AG04449 (cell line): ENCODE data around the gene GMPR2.

Experiments
- CTCF ChIA-PET: fragments of 350-600 bp; formaldehyde crosslinking; extraction: SDS; loops from one replicate; lab custom pipeline; 2021; ENCODE audit warnings: antibody characterized with exemption; lab: Yijun Ruan, JAX
- POLR2A ChIA-PET: fragments of 400-600, 350-600 bp; formaldehyde crosslinking; extraction: SDS; loops from one replicate; lab custom pipeline; 2020; ENCODE audit warnings: antibody characterized with exemption, inconsistent platforms; lab: Yijun Ruan, JAX
- DNase-seq: peaks from one replicate; pipeline ENCODE4 v3.0.0-alpha.2; 2010; ENCODE audit warnings: low read depth, low spot score
- H3K4me3 ChIP-seq: 2 replicates; pipeline ENCODE4 v1.5.1; 2011; ENCODE audit warnings: low read depth, mild to moderate bottlenecking, control low read depth, low read length
- TF ChIP-seq, protein P1 (sequence below): IDR thresholded peaks from one replicate; pipeline ENCODE4 v1.5.1; 2011; ENCODE audit warnings: mild to moderate bottlenecking, moderate library complexity, low read length, control low read depth, inconsistent platforms; ENCODE audit not compliant: insufficient read depth; ENCODE audit errors: missing control alignments

The GMPR2 gene

DNA sequence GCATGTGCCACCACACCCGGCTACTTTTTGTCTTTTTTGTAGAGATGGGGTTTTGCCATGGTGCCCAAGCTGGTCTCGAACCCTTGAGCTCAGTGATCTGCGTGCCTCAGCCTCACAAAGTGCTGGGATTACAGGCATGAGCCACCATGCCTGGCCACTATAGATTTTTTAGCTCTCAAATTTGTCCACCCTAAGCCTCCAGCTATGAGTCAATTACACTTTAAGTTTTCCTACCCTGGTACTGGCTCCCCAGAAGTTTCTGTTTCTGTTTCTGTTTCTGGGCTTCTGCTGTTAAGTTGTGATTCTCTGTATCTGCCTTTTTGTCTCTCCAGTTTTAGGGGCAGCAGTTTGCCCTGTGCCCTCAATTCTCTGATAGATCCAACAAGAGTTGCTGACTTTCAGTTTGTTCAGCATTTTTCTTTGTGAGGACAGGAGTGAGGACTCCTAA lies 14.1 kb downstream of the GMPR2 start:
- no peak overlapping the region for H3K4me3 ChIP-seq
- ChIA-PET POLR2A (interaction anchor here (1.0 kb wide), 1 partner anchor 9 kb away, joined by 3 read pairs; no protein-coding TSS in a partner anchor), CTCF (interaction anchor here (0.9 to 15.9 kb wide), 5 partner anchors 12 to 62 kb away, joined by 3 to 315 read pairs (median 118); partner anchors contain the start of genes CIDEB, DHRS1, GMPR2 and LTB4R)
- no peak for DNase-seq
- TF ChIP-seq, protein P1, sequence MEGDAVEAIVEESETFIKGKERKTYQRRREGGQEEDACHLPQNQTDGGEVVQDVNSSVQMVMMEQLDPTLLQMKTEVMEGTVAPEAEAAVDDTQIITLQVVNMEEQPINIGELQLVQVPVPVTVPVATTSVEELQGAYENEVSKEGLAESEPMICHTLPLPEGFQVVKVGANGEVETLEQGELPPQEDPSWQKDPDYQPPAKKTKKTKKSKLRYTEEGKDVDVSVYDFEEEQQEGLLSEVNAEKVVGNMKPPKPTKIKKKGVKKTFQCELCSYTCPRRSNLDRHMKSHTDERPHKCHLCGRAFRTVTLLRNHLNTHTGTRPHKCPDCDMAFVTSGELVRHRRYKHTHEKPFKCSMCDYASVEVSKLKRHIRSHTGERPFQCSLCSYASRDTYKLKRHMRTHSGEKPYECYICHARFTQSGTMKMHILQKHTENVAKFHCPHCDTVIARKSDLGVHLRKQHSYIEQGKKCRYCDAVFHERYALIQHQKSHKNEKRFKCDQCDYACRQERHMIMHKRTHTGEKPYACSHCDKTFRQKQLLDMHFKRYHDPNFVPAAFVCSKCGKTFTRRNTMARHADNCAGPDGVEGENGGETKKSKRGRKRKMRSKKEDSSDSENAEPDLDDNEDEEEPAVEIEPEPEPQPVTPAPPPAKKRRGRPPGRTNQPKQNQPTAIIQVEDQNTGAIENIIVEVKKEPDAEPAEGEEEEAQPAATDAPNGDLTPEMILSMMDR, result no peak

DNA sequence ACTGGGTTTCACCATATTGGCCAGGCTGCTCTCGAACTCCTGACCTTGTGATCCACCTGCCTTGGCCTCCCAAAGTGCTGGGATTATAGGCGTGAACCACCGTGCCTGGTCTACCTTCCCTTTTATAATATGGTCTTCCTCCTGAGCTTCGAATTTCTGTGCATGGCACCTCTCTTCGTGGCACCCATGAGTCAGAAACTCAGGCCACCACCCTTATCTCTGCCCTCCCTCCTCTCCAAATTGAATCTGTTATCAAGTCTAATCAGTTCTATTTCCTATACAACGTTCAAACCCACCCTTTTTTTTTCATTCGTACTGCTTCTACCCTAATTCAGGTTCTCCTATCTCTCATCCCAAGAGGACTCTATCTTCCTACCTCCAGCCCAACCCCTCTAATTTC lies 14.7 kb downstream of the GMPR2 start:
- DNase-seq, result no peak
- ChIA-PET POLR2A (interaction anchor here (1.0 kb wide), 1 partner anchor 9 kb away, joined by 3 read pairs; no protein-coding TSS in a partner anchor), CTCF (interaction anchor here (0.9 to 15.9 kb wide), 5 partner anchors 11 to 61 kb away, joined by 3 to 315 read pairs (median 118); partner anchors contain the start of genes CIDEB, DHRS1, GMPR2 and LTB4R)
- TF ChIP-seq, protein P1, result no peak
- H3K4me3 ChIP-seq, result no peak overlapping the region

DNA sequence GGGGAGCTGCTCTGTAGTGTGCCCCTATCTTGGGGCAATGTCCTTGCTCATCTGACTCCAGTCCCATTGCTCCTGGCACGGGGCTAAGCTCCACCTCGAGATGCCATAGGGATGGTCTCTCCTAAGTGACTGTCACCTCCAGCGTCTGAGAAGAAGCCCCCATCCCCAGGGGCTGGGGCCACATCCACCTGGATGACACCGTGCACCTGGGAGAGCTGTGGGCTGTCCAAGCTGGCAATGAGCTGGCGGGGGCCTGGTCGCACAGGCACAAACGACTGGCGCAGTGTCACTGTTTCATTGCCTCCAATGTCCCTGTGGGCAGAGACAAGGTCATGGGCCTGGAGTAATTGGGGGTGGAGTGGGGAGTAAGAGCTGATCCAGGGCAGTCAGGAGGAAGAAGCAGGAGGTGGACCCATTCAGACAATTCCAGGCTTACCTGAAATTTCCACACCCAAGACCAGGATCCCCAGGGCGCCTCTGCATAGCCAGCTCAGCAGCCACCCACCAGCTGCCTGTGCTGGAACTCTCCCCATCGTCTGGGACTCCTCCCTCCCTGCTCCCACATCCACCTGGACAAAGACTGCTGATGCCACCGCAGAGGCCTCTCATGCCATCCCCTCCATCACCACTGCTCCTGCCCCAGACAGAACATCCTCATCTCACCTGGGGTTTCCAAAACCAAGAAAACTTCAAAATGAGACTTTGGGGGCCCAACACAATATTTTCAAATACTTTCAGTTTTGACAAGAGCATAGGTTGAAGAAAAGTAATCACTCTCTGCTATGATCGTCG lies 16.7 kb downstream of the GMPR2 start:
- POLR2A ChIA-PET, result no interaction called here
- CTCF ChIA-PET, result interaction anchor here (1.9 to 15.9 kb wide), 3 partner anchors 21 to 59 kb away, joined by 6 to 315 read pairs (median 12); partner anchors contain the start of genes CIDEB, DHRS1, NOP9 and RABGGTA
- TF ChIP-seq, protein P1, result no peak
- H3K4me3 ChIP-seq, result no peak overlapping the region
- no peak for DNase-seq

DNA sequence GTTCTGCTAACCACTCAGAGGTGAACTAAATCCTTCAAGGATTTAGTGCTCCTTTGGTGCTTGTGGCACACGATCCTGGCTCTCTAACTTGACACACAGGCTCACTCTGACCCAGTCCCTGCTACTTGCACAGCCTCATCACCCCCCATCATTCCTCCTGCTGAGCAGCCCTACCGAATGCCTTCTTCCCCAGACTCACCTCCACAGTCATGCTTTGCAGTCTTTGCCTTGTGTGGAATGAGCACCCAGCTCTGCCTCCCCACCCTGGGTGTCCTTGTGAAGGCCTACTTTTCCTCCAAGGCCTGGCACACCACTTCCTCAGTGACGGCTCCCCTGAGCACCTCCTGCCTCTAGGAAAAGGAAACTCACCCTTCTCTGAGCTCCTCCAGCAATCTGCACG lies 17.6 kb downstream of the GMPR2 start:
- DNase-seq, result no peak
- TF ChIP-seq, protein P1, result no peak
- no peak overlapping the region for H3K4me3 ChIP-seq
- ChIA-PET POLR2A (interaction anchor here (0.6 to 2.4 kb wide), 2 partner anchors 8 to 43 kb away, joined by 3 to 18 read pairs; partner anchors contain the start of gene TINF2), CTCF (interaction anchor here (2.0 to 16.0 kb wide), 6 partner anchors 6 to 83 kb away, joined by 5 to 155 read pairs (median 20); partner anchors contain the start of genes CIDEB, DHRS1, MDP1 and NOP9)

DNA sequence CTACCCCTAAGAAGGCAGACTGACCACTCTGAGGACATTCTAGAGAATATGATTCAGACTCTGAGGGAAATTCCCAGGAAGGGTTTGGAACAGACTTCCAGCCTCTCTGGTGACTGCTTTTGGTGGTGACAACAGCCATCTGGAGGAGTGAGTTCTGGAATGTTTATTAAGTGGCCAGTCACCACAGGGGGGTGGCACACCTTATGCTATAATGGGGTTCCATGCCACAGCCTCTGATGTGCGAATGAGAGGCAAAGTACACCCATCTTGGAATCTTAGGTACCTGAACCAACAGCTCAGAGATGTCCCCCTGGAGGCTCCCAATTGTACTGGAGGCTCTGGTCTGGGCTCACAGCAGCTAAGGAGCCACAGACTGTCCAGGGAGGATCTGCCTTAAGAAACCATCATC lies 19.2 kb downstream of the GMPR2 start:
- no peak overlapping the region for H3K4me3 ChIP-seq
- TF ChIP-seq, protein P1, result no peak
- no peak for DNase-seq
- ChIA-PET CTCF (interaction anchor here (0.7 to 16.0 kb wide), 14 partner anchors 8 to 82 kb away, joined by 3 to 155 read pairs (median 4); partner anchors contain the start of genes CIDEB, DHRS1, GMPR2 and LTB4R2), POLR2A (interaction anchor here (1.0 to 2.4 kb wide), 2 partner anchors 10 to 19 kb away, joined by 4 to 18 read pairs; partner anchors contain the start of genes RABGGTA and TINF2)
